Cardiac septum (tissue), 1 donor: Measurements from ENCODE around the gene GPR78. TPM values are rescaled to one million over a fixed set of nuclear protein-coding genes. Genes with fewer than 3 reads are reported as not detected.
"Not testable (repeated sequence)": the region's sequence is repeated elsewhere in the genome, so short reads cannot be mapped to it uniquely, and the experiment has no call there.

Experiments used
- DNase-seq: peaks from one replicate; pipeline ENCODE4 v3.0.0-alpha.2; 2020; ENCODE audit warnings: low spot score
- intact Hi-C: fragments of 100-400 bp; cut with DNase I; formaldehyde crosslinking; loops from one replicate; pipeline ENCODE4 v1.14.0; 2022
- total RNA-seq: library from RNA; stranded (reverse); fragmentation: NEBNext Ultra II Directional; extraction: Animal tissue kit (Norgen Biotek cat#: 25700); gene quantifications from one replicate; pipeline ENCODE4 v1.2.1, GENCODE V29; 2021
- donor health status: DM: no; HTN: no; CAD: no.

Gene GPR78
- total RNA-seq, 1 donor from 2014 or later: not detected

- DNase-seq: no peak
- intact Hi-C loops: loop anchor here (10.0 kb wide), 2 partner anchors 277 to 307 kb away; no protein-coding TSS in a partner anchor
Measured at GRCh38 chr4:8607603-8608481, 27.6 kb downstream of the GPR78 start.

DNA sequence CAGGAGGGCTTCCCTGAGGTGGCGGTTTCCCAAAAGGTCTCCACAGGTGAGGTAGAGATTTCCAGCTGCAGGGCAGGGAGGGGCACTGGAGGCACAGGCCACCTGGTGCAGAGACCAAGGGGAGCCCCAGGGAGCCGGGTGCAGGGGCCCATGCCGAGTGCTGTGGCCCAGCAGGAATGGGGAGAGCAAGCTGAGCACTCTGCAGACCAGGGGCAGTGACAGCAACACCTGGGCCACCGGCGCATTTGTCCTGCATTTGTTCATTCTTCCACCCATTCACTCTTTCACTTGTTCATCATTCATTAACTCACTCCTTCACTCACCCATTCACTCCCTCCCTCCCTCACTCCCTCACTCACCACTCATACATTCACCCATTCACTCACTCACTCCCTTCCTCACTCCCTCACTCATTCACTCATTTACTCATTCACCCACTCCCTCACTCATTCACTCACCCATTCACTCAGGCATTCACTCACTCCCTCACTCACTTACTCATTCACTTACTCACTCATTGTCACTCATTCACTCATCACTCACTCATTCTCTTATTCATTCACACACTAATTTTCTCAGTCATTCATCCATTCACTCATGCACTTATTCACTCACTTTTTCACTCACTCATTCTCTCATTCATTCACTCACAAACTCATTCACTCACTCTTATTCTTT lies 28.7 kb downstream of the GPR78 start:
- intact Hi-C loops: loop anchor here (10.0 kb wide), 2 partner anchors 276 to 306 kb away; no protein-coding TSS in a partner anchor
- no peak for DNase-seq

- intact Hi-C loops: loop anchor here (10.0 kb wide), 2 partner anchors 275 to 305 kb away; no protein-coding TSS in a partner anchor
- no peak for DNase-seq
Measured at GRCh38 chr4:8609406-8609805, 29.2 kb downstream of the GPR78 start.

DNA sequence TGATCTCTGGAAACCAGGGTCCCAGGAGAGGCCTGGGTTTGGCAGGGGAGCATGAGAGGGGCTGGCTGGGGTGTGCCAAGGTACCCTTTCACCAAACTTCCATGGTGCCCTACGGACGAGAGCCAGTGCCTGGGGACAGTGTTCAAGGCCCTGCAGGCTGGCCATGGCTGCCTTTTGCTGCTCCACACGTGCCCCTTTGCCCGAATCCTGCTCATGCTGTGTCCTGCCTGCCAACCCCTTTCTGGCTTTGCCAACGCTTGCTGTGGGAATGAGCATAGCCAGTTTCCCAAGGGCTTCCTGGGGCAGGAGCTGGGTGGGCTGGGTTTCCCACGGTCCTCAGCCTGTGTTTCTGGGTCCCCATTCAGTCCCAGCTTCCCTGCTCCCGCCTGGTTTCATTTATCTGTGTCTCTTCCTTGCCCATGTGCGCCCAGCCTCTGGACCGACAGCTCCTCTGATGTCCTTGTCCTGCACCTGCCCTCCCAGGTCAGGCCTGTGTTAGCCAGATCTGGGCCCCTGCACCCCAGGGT lies 29.7 kb downstream of the GPR78 start:
- DNase-seq: no peak
- intact Hi-C loops: loop anchor here (10.0 kb wide), 2 partner anchors 275 to 305 kb away; no protein-coding TSS in a partner anchor

DNA sequence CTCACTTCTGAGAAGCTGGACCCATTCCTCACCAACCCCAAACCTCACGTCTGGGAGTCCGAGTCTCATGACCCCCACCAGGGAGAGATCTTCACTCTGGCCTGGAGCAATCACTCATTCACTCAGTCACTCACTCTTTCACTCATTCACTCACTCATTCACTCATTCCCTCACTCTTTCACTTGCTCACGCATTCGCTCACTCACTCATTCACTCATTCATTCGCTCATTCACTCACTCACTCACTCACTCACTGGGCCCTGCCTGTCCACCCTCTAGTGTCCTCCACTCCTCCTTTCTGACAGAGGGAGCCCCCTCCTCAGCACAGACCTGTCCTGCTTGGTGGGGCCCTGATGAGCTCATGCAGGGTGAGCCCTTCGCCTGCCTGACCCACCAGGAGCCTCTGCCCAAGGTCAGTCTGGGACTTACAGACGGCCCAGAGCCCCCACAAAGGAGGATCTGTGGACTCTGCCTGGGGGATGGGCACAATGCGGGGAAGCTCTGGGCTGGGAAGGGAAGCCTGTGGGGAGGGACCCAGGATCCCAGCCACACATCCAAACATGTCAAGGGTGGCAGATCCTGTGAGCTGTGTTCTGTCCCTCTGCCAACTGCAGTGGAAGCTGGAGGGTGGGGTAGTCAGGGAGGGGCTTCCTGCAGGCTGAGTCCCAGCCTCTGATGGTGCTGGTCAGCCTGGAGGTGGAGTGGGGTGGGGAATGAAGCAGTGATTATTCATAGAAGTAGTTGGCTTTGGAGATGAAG lies 30.8 kb downstream of the GPR78 start:
- intact Hi-C loops: no loop called here
- no peak for DNase-seq

DNA sequence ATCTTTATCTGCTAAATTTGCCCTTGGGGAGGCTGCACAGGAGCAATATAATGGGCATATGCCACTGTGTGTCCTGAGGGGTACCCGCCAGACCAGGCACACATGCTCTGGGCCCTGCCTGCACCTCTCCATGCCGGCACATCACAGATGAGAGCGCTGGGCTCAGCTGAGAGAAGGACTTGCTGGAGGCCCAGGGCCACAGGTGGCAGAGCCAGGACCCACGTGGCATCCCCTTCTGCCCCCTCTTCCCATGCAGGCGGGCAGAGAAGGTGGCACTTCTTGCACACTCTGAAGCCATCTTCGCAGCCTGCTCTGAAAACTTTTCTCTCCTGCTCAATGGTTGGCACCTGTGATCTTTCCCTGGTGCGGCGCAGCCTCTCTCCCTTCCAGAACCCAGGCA lies 32.5 kb downstream of the GPR78 start:
- intact Hi-C loops: no loop called here
- no peak for DNase-seq

DNA sequence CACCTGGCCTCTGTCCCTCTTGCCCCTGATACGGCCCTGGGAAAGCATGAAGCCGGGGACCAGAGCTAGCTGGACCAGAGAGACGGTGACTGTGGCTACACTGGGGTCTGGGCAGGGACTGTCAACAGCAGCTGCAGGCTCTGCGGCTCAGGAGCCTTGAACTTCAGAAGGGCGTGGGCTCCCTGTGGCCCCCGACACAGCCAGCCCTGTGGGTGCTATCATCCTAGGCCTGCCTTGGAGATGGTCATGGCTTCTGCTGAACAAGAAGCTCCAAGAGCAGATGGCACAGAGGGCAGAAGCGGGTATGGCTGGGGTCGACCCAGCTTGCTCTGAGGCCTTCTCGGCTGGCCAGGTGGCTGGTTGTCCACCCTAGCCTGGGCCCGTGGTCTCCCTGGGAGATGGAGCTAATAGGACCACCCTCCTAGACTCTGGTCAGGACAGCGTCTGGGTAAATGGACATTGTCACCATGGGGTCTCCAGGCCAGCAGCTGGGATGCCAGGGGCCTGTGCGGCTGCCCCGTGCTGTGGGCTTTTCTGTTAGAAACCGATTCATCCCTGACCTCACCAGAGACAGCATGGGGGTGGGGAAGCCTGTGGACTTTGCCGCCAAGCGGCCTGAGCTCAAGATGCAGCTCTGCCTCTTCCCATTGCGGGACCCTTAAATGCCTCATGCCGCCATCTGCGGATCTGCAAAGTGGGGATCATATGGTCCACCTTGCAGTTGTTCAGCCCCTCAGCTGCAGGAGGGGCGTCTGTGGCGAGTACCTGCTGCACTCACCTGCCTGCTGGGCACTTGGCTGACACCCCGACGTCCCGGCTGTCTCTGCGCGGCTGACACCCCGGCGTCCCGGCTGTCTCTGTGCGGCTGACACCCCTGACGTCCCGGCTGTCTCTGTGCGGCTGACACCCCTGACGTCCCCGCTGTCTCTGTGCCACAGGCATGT lies 33.5 kb downstream of the GPR78 start:
- no peak for DNase-seq
- intact Hi-C loops: no loop called here

- no peak for DNase-seq
- intact Hi-C loops: no loop called here
Measured at GRCh38 chr4:8614365-8615193, 34.4 kb downstream of the GPR78 start.

GRCh38 chr4:8615366-8615765 lies 35.2 kb downstream of the GPR78 start:
- no peak for DNase-seq
- intact Hi-C loops: no loop called here

DNA sequence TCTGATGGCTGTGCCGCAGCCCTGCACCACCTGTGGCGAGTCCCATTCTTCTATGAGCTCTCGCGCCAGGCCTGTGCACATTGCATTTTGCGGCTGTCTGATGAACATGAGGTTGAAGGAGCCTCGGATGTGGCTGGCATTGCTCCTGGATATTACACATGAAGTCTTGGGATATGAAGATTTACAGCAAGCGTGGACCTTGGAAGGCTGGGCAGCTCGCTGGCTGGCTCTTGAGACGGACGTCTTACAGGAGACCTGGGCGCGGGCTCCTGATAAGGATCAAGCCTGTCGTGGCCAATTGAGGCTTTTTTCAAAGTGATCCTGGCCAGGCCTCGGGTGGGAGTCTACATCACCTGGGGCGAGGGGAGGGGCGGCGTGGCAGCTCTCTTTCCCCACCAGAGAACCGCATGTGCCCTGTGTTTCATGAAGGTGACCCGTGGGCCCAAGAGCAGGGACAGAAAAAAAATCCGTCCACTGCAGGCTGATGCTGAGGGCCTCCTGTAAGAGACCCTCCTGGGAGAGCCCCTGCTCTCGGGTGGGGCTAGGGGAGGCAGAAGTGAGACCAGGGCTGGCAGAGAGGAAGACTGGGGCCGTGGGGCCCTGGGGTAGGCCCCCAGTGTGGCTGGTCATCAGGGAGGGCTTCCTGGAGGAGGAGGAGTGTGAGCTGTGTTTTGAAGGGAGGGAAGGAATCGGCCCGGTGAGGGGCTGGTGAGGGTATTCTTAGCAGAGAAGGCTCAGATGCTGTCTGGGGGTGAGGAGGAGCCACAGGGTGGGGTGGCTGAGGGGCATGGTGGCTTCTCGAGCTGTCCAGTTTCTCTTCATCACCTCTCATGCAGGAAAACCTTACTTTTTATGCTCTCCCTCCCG lies 36.0 kb downstream of the GPR78 start:
- intact Hi-C loops: no loop called here
- DNase-seq: no peak

- intact Hi-C loops: no loop called here
- DNase-seq: no peak
Measured at GRCh38 chr4:8616831-8617230, 36.6 kb downstream of the GPR78 start.

DNA sequence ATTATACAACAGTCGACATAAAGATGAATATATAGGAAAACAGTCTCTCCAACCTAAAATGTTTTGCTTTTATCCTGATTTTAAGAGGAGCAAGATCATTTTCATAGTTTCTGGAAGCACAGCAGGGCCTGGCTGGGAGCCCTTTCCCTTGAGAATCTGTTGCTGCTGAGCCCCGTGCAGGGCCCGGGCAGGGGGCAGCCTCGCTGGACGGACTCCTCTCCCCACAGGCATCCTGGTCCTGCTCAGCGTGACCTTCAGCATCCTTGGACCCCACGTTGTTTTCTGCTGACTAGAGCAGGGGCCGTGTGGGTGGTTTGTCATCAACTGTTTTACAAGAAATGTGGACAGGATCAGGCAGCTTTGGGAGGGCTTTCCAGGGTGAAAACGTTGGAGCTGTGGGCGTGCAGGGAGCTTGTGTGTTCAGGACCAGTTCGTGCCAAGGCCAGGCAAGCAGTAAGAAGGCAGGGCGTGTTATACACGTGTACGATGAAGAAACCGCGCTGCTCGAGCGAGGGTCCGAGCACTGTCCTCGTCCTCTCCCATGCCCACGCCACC lies 37.4 kb downstream of the GPR78 start:
- intact Hi-C loops: no loop called here
- no peak for DNase-seq

- intact Hi-C loops: no loop called here
- DNase-seq: no peak
Measured at GRCh38 chr4:8618421-8618820, 38.2 kb downstream of the GPR78 start.

DNA sequence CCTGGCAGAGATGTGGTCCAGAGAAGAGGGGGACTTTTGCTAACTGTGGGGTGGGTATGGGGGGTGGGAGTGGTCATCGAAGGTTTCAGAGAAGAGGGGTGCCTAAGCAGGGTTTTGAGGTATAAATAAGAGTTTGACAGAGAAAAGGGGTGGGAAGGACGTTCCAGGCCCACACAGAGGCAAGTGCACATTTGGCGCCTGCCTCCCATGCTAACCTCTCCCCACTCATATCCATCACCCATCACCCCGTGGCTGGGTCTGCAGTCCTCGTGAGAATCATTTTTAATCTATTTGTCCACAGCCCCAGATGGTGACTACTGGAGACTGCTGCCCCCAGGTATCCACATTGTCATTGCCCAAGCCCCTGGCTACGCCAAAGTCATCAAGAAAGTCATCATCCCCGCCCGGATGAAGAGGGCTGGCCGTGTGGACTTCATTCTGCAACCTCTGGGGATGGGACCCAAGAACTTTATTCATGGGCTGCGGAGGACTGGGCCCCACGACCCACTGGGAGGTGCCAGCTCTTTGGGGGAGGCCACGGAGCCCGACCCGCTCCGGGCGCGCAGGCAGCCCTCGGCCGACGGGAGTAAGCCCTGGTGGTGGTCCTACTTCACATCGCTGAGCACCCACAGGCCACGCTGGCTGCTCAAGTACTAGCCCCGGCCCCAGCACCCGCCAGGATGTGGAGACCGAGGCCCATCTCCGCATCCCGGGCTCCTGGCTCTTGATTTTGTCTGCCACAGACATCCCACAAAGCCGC lies 38.9 kb downstream of the GPR78 start:
- intact Hi-C loops: no loop called here
- no peak for DNase-seq

GRCh38 chr4:8621135-8621534 lies 40.9 kb downstream of the GPR78 start:
- intact Hi-C loops, DNase-seq: not testable (repeated sequence)
